ENCODE data around the gene CHAF1A. TPM values are rescaled to one million over a fixed set of nuclear protein-coding genes. Genes with fewer than 3 reads are reported as not detected.

Gene CHAF1A
- total RNA-seq, 1 experiment from 2014 or later: 161 TPM

GRCh38 chr19:4401769-4402170 is 670 bp upstream of the CHAF1A start:
- Mint-ChIP-seq H3K4me3 (peak overlapping the region; percentile 96), H3K27me3 (ENCODE audit: low read depth) (no peaks in the 10 kb centered on the region), H3K36me3 (peaks cover 20% of the 10 kb centered on the region), H3K4me1 (peaks cover 52% of the 10 kb centered on the region), H3K9me3 (no peaks in the 10 kb centered on the region), H3K27ac (peak overlapping the region; percentile 97)
- TF ChIP-seq PREB (CRISPR knock-in tag; IDR thresholded peaks at IDR 0.05; ENCODE audit: borderline replicate concordance) (no peak), NFE2L1 (CRISPR knock-in tag; IDR thresholded peaks at IDR 0.05) (no peak), MAX (CRISPR knock-in tag; IDR thresholded peaks at IDR 0.05) (no peak), NR2C2 (CRISPR knock-in tag; IDR thresholded peaks at IDR 0.05) (no peak), FOXK1 (CRISPR knock-in tag; IDR thresholded peaks at IDR 0.05) (no peak), ZSCAN18 (CRISPR knock-in tag; IDR thresholded peaks at IDR 0.05) (no peak), SP1 (CRISPR knock-in tag; conservative IDR thresholded peaks at IDR 0.05) (no peak), MYBL2 (CRISPR knock-in tag; IDR thresholded peaks at IDR 0.05) (no peak), ZNF423 (CRISPR knock-in tag; IDR thresholded peaks at IDR 0.05) (no peak), ZNF263 (CRISPR knock-in tag; IDR thresholded peaks at IDR 0.05; ENCODE audit: low read depth) (no peak), EMX1 (CRISPR knock-in tag; IDR thresholded peaks at IDR 0.05) (no peak), NFATC4 (CRISPR knock-in tag; IDR thresholded peaks at IDR 0.05) (no peak), CREB1 (CRISPR knock-in tag; IDR thresholded peaks at IDR 0.05) (no peak), ZNF416 (CRISPR knock-in tag; IDR thresholded peaks at IDR 0.05) (no peak)
- TF ChIP-seq, protein P1, sequence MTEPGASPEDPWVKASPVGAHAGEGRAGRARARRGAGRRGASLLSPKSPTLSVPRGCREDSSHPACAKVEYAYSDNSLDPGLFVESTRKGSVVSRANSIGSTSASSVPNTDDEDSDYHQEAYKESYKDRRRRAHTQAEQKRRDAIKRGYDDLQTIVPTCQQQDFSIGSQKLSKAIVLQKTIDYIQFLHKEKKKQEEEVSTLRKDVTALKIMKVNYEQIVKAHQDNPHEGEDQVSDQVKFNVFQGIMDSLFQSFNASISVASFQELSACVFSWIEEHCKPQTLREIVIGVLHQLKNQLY (CRISPR knock-in tag; IDR thresholded peaks at IDR 0.05): no peak
- TF ChIP-seq, protein P2, sequence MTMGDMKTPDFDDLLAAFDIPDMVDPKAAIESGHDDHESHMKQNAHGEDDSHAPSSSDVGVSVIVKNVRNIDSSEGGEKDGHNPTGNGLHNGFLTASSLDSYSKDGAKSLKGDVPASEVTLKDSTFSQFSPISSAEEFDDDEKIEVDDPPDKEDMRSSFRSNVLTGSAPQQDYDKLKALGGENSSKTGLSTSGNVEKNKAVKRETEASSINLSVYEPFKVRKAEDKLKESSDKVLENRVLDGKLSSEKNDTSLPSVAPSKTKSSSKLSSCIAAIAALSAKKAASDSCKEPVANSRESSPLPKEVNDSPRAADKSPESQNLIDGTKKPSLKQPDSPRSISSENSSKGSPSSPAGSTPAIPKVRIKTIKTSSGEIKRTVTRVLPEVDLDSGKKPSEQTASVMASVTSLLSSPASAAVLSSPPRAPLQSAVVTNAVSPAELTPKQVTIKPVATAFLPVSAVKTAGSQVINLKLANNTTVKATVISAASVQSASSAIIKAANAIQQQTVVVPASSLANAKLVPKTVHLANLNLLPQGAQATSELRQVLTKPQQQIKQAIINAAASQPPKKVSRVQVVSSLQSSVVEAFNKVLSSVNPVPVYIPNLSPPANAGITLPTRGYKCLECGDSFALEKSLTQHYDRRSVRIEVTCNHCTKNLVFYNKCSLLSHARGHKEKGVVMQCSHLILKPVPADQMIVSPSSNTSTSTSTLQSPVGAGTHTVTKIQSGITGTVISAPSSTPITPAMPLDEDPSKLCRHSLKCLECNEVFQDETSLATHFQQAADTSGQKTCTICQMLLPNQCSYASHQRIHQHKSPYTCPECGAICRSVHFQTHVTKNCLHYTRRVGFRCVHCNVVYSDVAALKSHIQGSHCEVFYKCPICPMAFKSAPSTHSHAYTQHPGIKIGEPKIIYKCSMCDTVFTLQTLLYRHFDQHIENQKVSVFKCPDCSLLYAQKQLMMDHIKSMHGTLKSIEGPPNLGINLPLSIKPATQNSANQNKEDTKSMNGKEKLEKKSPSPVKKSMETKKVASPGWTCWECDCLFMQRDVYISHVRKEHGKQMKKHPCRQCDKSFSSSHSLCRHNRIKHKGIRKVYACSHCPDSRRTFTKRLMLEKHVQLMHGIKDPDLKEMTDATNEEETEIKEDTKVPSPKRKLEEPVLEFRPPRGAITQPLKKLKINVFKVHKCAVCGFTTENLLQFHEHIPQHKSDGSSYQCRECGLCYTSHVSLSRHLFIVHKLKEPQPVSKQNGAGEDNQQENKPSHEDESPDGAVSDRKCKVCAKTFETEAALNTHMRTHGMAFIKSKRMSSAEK (CRISPR knock-in tag; IDR thresholded peaks at IDR 0.05; ENCODE audit: borderline replicate concordance): no peak
- TF ChIP-seq, protein P3, sequence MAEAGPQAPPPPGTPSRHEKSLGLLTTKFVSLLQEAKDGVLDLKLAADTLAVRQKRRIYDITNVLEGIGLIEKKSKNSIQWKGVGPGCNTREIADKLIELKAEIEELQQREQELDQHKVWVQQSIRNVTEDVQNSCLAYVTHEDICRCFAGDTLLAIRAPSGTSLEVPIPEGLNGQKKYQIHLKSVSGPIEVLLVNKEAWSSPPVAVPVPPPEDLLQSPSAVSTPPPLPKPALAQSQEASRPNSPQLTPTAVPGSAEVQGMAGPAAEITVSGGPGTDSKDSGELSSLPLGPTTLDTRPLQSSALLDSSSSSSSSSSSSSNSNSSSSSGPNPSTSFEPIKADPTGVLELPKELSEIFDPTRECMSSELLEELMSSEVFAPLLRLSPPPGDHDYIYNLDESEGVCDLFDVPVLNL (CRISPR knock-in tag; IDR thresholded peaks at IDR 0.05; ENCODE audit: borderline replicate concordance, low read depth): no peak
- TF ChIP-seq, protein P4, sequence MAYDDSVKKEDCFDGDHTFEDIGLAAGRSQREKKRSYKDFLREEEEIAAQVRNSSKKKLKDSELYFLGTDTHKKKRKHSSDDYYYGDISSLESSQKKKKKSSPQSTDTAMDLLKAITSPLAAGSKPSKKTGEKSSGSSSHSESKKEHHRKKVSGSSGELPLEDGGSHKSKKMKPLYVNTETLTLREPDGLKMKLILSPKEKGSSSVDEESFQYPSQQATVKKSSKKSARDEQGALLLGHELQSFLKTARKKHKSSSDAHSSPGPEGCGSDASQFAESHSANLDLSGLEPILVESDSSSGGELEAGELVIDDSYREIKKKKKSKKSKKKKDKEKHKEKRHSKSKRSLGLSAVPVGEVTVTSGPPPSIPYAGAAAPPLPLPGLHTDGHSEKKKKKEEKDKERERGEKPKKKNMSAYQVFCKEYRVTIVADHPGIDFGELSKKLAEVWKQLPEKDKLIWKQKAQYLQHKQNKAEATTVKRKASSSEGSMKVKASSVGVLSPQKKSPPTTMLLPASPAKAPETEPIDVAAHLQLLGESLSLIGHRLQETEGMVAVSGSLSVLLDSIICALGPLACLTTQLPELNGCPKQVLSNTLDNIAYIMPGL (CRISPR knock-in tag; IDR thresholded peaks at IDR 0.05): no peak
- TF ChIP-seq, protein P5, sequence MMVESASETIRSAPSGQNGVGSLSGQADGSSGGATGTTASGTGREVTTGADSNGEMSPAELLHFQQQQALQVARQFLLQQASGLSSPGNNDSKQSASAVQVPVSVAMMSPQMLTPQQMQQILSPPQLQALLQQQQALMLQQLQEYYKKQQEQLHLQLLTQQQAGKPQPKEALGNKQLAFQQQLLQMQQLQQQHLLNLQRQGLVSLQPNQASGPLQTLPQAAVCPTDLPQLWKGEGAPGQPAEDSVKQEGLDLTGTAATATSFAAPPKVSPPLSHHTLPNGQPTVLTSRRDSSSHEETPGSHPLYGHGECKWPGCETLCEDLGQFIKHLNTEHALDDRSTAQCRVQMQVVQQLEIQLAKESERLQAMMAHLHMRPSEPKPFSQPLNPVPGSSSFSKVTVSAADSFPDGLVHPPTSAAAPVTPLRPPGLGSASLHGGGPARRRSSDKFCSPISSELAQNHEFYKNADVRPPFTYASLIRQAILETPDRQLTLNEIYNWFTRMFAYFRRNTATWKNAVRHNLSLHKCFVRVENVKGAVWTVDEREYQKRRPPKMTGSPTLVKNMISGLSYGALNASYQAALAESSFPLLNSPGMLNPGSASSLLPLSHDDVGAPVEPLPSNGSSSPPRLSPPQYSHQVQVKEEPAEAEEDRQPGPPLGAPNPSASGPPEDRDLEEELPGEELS (CRISPR knock-in tag; IDR thresholded peaks at IDR 0.05): no peak
- TF ChIP-seq, protein P6, sequence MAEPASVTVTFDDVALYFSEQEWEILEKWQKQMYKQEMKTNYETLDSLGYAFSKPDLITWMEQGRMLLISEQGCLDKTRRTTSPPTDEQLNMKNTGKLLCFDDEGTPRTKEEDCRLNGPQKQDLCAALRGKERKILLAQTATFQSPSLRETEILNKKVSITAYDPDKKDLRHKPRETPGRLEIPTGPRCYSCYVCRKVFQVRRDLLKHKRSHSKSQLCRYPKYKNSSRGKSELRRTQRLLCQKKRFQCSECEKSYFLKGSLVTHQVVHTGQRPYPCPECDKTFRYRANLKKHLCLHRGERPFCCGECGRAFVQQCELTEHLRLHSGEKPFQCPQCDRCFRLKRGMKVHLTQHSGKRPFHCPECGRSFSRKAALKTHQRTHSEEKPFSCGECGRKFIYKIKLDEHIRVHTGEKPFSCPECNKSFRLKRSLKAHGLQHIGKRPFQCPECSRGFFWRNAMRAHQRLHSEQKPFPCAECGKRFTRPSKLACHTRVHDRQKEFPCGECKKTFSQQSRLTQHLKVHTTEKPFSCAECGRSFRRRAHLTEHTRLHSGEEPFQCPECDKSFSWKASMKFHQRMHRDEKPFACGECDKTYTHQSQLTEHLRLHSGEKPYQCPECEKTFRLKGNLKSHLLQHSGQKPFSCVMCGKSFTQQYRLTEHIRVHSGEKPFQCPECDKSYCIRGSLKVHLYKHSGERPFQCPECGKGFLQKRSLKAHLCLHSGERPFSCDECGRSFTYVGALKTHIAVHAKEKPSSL (CRISPR knock-in tag; conservative IDR thresholded peaks at IDR 0.05): no peak
- POLR2A ChIA-PET: interaction anchor here (1.0 to 1.6 kb wide), 4 partner anchors 11 to 70 kb away, joined by 3 to 6 read pairs (median 4); no protein-coding TSS in a partner anchor
- ATAC-seq (no peak), DNase-seq (ENCODE audit: low spot score) (no peak)
- CTCF ChIA-PET: interaction anchor here (0.5 to 1.4 kb wide), 24 partner anchors 8 to 262 kb away, joined by 3 to 20 read pairs (median 5); partner anchors contain the start of genes HDGFL2, PLIN5 and YJU2
